Liver (tissue), 9 donors: ENCODE results near the gene SLC11A1. TPM values are rescaled to one million over a fixed set of nuclear protein-coding genes. Genes with fewer than 3 reads are reported as not detected.

ENCODE experiments used
- DNase-seq: peaks from one replicate; pipeline ENCODE4 v3.0.0-alpha.2; 2017; ENCODE audit warnings: low spot score
- H3K27ac ChIP-seq, 2 donors: one replicate each; pipeline ENCODE4 v1.7.0; 2013; ENCODE audit warnings: inconsistent platforms in 2 of 2, low read length in 2 of 2, control low read depth in 1 of 2, low read depth in 1 of 2, mild to moderate bottlenecking in 1 of 2
- H3K27me3 ChIP-seq, 4 donors: one replicate each; pipeline versions ENCODE4 v1.6.1 to v1.7.0; 2013; ENCODE audit warnings: low read length in 3 of 4, inconsistent platforms in 1 of 4, mild to moderate bottlenecking in 1 of 4, moderate library complexity in 1 of 4; ENCODE audit not compliant: control insufficient read depth in 4 of 4, insufficient read depth in 4 of 4
- H3K36me3 ChIP-seq, 4 donors: one replicate each; pipeline versions ENCODE4 v1.6.1 to v1.7.0; 2013; ENCODE audit warnings: low read length in 3 of 4, mild to moderate bottlenecking in 3 of 4, low read depth in 1 of 4, moderate library complexity in 1 of 4; ENCODE audit not compliant: control insufficient read depth in 4 of 4, insufficient read depth in 3 of 4
- H3K4me1 ChIP-seq, 4 donors: one replicate each; pipeline versions ENCODE4 v1.6.1 to v1.7.0; 2013; ENCODE audit warnings: low read length in 3 of 4, mild to moderate bottlenecking in 3 of 4, moderate library complexity in 1 of 4; ENCODE audit not compliant: control insufficient read depth in 4 of 4, insufficient read depth in 4 of 4
- H3K4me3 ChIP-seq, 3 donors: one replicate each; pipeline versions ENCODE4 v1.6.1 to v1.7.0; 2013; ENCODE audit warnings: low read length in 3 of 3, control low read depth in 1 of 3, low read depth in 1 of 3, mild to moderate bottlenecking in 1 of 3
- H3K9ac ChIP-seq, 2 donors: one replicate each; pipeline ENCODE4 v1.7.0; 2013; ENCODE audit warnings: low read length in 2 of 2, mild to moderate bottlenecking in 2 of 2, moderate library complexity in 2 of 2, control low read depth in 1 of 2, low read depth in 1 of 2
- H3K9me3 ChIP-seq, 4 donors: one replicate each; pipeline versions ENCODE4 v1.6.1 to v1.7.0; 2013; ENCODE audit warnings: low read length in 3 of 4; ENCODE audit not compliant: control insufficient read depth in 4 of 4
- EGR1 ChIP-seq, 2 donors: IDR thresholded peaks; 2 replicates each; pipeline ENCODE4 v1.6.1; 2016 to 2018; ENCODE audit warnings: antibody characterized with exemption in 2 of 2, low read depth in 2 of 2
- FOXA2 ChIP-seq: IDR thresholded peaks from 2 replicates; pipeline ENCODE4 v1.6.1; 2016; ENCODE audit warnings: antibody characterized with exemption
- GABPA ChIP-seq, 2 donors: IDR thresholded peaks in 1 of 2; conservative IDR thresholded peaks in 1 of 2; 2 replicates each; pipeline ENCODE4 v1.6.1; 2016; ENCODE audit warnings: antibody characterized with exemption in 2 of 2, mild to moderate bottlenecking in 1 of 2, moderate library complexity in 1 of 2
- HNF4A ChIP-seq, 2 donors: conservative IDR thresholded peaks; 2 replicates each; pipeline ENCODE4 v1.6.1; 2016; ENCODE audit warnings: antibody characterized with exemption in 2 of 2, mild to moderate bottlenecking in 2 of 2
- HNF4G ChIP-seq: IDR thresholded peaks from 2 replicates; pipeline ENCODE4 v1.6.1; 2016; ENCODE audit warnings: antibody characterized with exemption
- JUND ChIP-seq, 2 donors: IDR thresholded peaks; 2 replicates each; pipeline ENCODE4 v1.6.1; 2016; ENCODE audit warnings: antibody characterized with exemption in 2 of 2
- NR2F2 ChIP-seq: IDR thresholded peaks from 2 replicates; pipeline ENCODE4 v1.6.1; 2016; ENCODE audit warnings: antibody characterized with exemption
- RAD21 ChIP-seq, 2 donors: IDR thresholded peaks; 2 replicates each; pipeline ENCODE4 v1.6.1; 2016; ENCODE audit warnings: antibody characterized with exemption in 2 of 2, mild to moderate bottlenecking in 2 of 2
- REST ChIP-seq: IDR thresholded peaks from 2 replicates; pipeline ENCODE4 v1.6.1; 2016; ENCODE audit warnings: antibody characterized with exemption, mild to moderate bottlenecking
- RXRA ChIP-seq, 2 donors: IDR thresholded peaks; 2 replicates each; pipeline ENCODE4 v1.6.1; 2017 to 2018; ENCODE audit warnings: antibody characterized with exemption in 2 of 2, mild to moderate bottlenecking in 1 of 2
- SP1 ChIP-seq: IDR thresholded peaks from 2 replicates; pipeline ENCODE4 v1.6.1; 2018; ENCODE audit warnings: antibody characterized with exemption, mild to moderate bottlenecking
- TAF1 ChIP-seq: conservative IDR thresholded peaks from 2 replicates; pipeline ENCODE4 v1.6.1; 2016; ENCODE audit warnings: antibody characterized with exemption, mild to moderate bottlenecking
- WGBS: extraction: QIAGEN DNeasy Blood & Tissue Kit; methylation state at CpG from one replicate; pipeline ENCODE4 v1.1.7; 2013; 5-methylcytosine and 5-hydroxymethylcytosine counted together
- polyA plus RNA-seq, 2 donors: library from polyadenylated mRNA; stranded (reverse) in 1 of 2; unstranded in 1 of 2; fragments of 200-250 nt in 1 of 2; fragments of >200 nt in 1 of 2; fragmentation: Nextera tagmentation in 1 of 2; extraction: Ambion mirVana in 1 of 2; gene quantifications; one replicate each; pipeline versions ENCODE4 v1.2.1 to v1.2.3, GENCODE V29; 2013 to 2015
- total RNA-seq, 2 donors: library from RNA; depleted of rRNA; stranded (reverse); fragments of >200 nt; gene quantifications; one replicate each; pipeline ENCODE4 v1.2.3, GENCODE V29; 2014
- TF ChIP-seq, protein P1 (sequence below): IDR thresholded peaks from 2 replicates; pipeline ENCODE4 v1.6.1; 2016; ENCODE audit warnings: antibody characterized with exemption
- TF ChIP-seq, protein P2 (sequence below): IDR thresholded peaks from 2 replicates; pipeline ENCODE4 v1.6.1; 2016; ENCODE audit warnings: antibody characterized with exemption
- TF ChIP-seq, protein P3 (sequence below): IDR thresholded peaks from 2 replicates; pipeline ENCODE4 v1.6.1; 2016; ENCODE audit warnings: antibody characterized with exemption
- donor health status: healthy.
- donor health status: healthy.
- donor health status: healthy.
- donor health status: healthy.
- donor health status: healthy.

Gene SLC11A1
- total and polyA plus RNA-seq, 4 donors, result 1.4 to 23.0 (median 3.2) TPM

DNA sequence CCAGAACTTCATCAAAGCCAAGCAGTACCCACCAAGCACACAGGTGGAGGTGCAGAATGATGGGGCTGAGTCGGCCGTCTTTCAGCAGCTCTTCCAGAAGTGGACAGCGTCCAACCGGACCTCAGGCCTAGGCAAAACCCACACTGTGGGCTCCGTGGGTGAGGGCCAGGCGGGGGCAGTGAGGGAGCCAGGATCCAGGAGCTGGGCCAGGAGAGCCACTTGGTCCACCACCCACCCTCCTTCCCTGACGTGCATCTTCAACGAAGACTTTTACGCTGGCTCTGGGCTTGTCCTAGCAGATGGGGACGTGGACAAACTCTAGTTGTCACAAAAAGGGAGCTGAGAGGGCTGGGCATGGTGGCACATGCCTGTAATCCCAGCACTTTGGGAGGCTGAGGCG, 48.6 kb downstream of the SLC11A1 start:
- H3K27ac ChIP-seq, result no peak overlapping the region
- H3K9ac ChIP-seq, result no peak overlapping the region
- no peak for DNase-seq
- no peaks in the 10 kb centered on the region for H3K27me3 ChIP-seq
- TF ChIP-seq, protein P1, sequence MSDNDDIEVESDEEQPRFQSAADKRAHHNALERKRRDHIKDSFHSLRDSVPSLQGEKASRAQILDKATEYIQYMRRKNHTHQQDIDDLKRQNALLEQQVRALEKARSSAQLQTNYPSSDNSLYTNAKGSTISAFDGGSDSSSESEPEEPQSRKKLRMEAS, result no peak
- TF ChIP-seq, protein P2, sequence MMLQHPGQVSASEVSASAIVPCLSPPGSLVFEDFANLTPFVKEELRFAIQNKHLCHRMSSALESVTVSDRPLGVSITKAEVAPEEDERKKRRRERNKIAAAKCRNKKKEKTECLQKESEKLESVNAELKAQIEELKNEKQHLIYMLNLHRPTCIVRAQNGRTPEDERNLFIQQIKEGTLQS, result no peak
- TF ChIP-seq FOXA2, result no peak
- TF ChIP-seq EGR1 (IDR thresholded peaks at IDR 0.05; ENCODE audit: low read depth in 2 of 2), result no peak
- H3K4me1 ChIP-seq, result peaks cover 0 to 7% (median 5%) of the 10 kb centered on the region in 4 donors
- peaks cover 0 to 51% (median 15%) of the 10 kb centered on the region in 4 donors for H3K36me3 ChIP-seq
- 94% methylated on average over 11 of the region's 11 CpGs for WGBS
- no peak overlapping the region for H3K4me3 ChIP-seq
- H3K9me3 ChIP-seq, result no peaks in the 10 kb centered on the region

DNA sequence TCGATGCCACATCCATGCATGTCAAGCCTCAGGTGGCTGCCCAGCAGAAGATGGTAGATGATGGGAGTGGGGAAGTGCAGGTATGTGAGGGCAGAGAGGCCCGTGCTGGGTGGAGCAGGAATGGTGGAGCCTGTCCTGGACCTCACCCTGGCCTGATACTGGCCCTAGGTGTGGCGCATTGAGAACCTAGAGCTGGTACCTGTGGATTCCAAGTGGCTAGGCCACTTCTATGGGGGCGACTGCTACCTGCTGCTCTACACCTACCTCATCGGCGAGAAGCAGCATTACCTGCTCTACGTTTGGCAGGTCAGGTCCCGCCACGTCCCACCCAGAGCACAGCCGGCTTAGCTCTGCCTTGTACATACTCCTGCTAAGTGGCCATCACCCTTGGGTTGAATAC, 49.8 kb downstream of the SLC11A1 start:
- Histone ChIP-seq H3K4me3 (no peak overlapping the region), H3K4me1 (peaks cover 0 to 7% (median 5%) of the 10 kb centered on the region in 4 donors), H3K36me3 (peaks cover 0 to 57% (median 19%) of the 10 kb centered on the region in 4 donors), H3K27ac (no peak overlapping the region), H3K27me3 (no peaks in the 10 kb centered on the region), H3K9ac (no peak overlapping the region), H3K9me3 (no peaks in the 10 kb centered on the region)
- DNase-seq, result no peak
- TF ChIP-seq GABPA (IDR thresholded peaks at IDR 0.05 in 1 of 2, conservative IDR thresholded peaks at IDR 0.05 in 1 of 2) (no peak), RAD21 (IDR thresholded peaks at IDR 0.05) (no peak), JUND (IDR thresholded peaks at IDR 0.05) (no peak), HNF4G (no peak), TAF1 (no peak), EGR1 (IDR thresholded peaks at IDR 0.05; ENCODE audit: low read depth in 2 of 2) (no peak)
- TF ChIP-seq, protein P2, result no peak
- 94% methylated on average over 10 of the region's 10 CpGs for WGBS

DNA sequence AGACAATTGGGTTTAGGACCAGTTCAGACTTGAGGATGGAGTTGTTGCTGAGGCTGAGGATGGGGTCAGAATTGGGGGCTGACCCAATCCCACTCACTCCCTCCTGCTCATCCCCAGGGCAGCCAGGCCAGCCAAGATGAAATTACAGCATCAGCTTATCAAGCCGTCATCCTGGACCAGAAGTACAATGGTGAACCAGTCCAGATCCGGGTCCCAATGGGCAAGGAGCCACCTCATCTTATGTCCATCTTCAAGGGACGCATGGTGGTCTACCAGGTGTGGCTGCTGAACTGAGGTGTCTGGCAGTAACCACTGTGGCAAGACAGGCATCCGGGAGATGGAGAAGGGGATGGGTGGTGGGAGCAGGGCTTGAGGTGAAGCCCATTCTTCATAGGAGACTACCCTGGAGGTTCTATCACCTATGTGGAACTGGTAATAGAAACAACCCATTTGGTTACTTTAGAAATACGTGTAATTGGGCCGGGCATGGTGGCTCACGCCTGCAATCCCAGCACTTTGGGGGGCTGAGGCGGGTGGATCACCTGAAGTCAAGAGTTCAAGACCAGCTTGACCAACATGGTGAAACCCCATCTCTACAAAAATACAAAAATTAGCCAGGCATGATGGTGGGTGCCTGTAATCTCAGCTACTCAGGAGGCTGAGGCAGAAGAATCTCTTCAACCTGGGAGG, 50.7 kb downstream of the SLC11A1 start:
- WGBS, result 95% methylated on average over 8 of the region's 8 CpGs
- H3K4me1 ChIP-seq, result peaks cover 0 to 7% (median 5%) of the 10 kb centered on the region in 4 donors
- no peak overlapping the region for H3K4me3 ChIP-seq
- H3K9me3 ChIP-seq, result no peaks in the 10 kb centered on the region
- no peaks in the 10 kb centered on the region for H3K27me3 ChIP-seq
- TF ChIP-seq SP1 (no peak), NR2F2 (no peak), REST (no peak), RXRA (IDR thresholded peaks at IDR 0.05) (no peak), HNF4G (no peak), RAD21 (IDR thresholded peaks at IDR 0.05) (no peak), GABPA (IDR thresholded peaks at IDR 0.05 in 1 of 2, conservative IDR thresholded peaks at IDR 0.05 in 1 of 2) (no peak), TAF1 (no peak), HNF4A (conservative IDR thresholded peaks at IDR 0.05) (no peak)
- TF ChIP-seq, protein P3, sequence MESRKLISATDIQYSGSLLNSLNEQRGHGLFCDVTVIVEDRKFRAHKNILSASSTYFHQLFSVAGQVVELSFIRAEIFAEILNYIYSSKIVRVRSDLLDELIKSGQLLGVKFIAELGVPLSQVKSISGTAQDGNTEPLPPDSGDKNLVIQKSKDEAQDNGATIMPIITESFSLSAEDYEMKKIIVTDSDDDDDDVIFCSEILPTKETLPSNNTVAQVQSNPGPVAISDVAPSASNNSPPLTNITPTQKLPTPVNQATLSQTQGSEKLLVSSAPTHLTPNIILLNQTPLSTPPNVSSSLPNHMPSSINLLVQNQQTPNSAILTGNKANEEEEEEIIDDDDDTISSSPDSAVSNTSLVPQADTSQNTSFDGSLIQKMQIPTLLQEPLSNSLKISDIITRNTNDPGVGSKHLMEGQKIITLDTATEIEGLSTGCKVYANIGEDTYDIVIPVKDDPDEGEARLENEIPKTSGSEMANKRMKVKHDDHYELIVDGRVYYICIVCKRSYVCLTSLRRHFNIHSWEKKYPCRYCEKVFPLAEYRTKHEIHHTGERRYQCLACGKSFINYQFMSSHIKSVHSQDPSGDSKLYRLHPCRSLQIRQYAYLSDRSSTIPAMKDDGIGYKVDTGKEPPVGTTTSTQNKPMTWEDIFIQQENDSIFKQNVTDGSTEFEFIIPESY, result no peak
- TF ChIP-seq, protein P2, result no peak
- no peak overlapping the region for H3K27ac ChIP-seq
- DNase-seq, result no peak
- no peak overlapping the region for H3K9ac ChIP-seq
- peaks cover 0 to 63% (median 21%) of the 10 kb centered on the region in 4 donors for H3K36me3 ChIP-seq
